ENCODE data around the gene ZNF814.
"Not testable (repeated sequence)": the region's sequence is repeated elsewhere in the genome, so short reads cannot be mapped to it uniquely, and the experiment has no call there.

Gene ZNF814

GRCh38 chr19:57817976-57818375, 70.9 kb downstream of the ZNF814 start:
- DNase-seq (ENCODE audit: low read depth, low spot score), result no peak

- no peak for DNase-seq (ENCODE audit: low read depth, low spot score)
These were observed 72.2 kb downstream of the ZNF814 start for GRCh38 chr19:57816652-57817051.

GRCh38 chr19:57815247-57816075, 73.4 kb downstream of the ZNF814 start:
- no peak for DNase-seq (ENCODE audit: low read depth, low spot score)

GRCh38 chr19:57814505-57815246, 74.2 kb downstream of the ZNF814 start, which contains the start of gene ZNF552:
Gene ZNF552 (minus strand): TSS chr19:57814913. CDS start chr19:57814743, 170 bp downstream.
- peak; percentile 57 for DNase-seq (ENCODE audit: low read depth, low spot score)

GRCh38 chr19:57813919-57814504, 74.8 kb downstream of the ZNF814 start:
- DNase-seq (ENCODE audit: low read depth, low spot score), result no peak

GRCh38 chr19:57812975-57813820, 75.6 kb downstream of the ZNF814 start:
- DNase-seq (ENCODE audit: low read depth, low spot score), result not testable (repeated sequence)

GRCh38 chr19:57812226-57812625, 76.6 kb downstream of the ZNF814 start:
- DNase-seq (ENCODE audit: low read depth, low spot score), result no peak

- DNase-seq (ENCODE audit: low read depth, low spot score), result not testable (repeated sequence)
These were observed 78.2 kb downstream of the ZNF814 start for GRCh38 chr19:57810410-57811295.

GRCh38 chr19:57807541-57807940, 81.3 kb downstream of the ZNF814 start:
- no peak for DNase-seq (ENCODE audit: low read depth, low spot score)

GRCh38 chr19:57803594-57804325, 85.1 kb downstream of the ZNF814 start:
- DNase-seq (ENCODE audit: low read depth, low spot score), result no peak

- no peak for DNase-seq (ENCODE audit: low read depth, low spot score)
These were observed 85.6 kb downstream of the ZNF814 start for GRCh38 chr19:57803265-57803593.

GRCh38 chr19:57802269-57802668, 86.6 kb downstream of the ZNF814 start:
- DNase-seq (ENCODE audit: low read depth, low spot score), result no peak

GRCh38 chr19:57800696-57801095, 88.1 kb downstream of the ZNF814 start:
- no peak for DNase-seq (ENCODE audit: low read depth, low spot score)
